ENCODE results near the gene TOP2A.

- TF ChIP-seq CTCF (IDR thresholded peaks at IDR 0.05; ENCODE audit: borderline replicate concordance, extremely low read depth, low read length, poor library complexity, severe bottlenecking) (no peak), EZH2 (IDR thresholded peaks at IDR 0.05; ENCODE audit: borderline replicate concordance, low read depth, low read length, severe bottlenecking) (no peak)
These were observed 68.9 kb downstream of the TOP2A start for GRCh38 chr17:40348562-40349476.

All from DND-41 (cell line).